Transverse colon (tissue), 3 donors: ENCODE measurements around the gene CCDC12.

ENCODE experiments used
- CTCF ChIP-seq, 5 experiments: fragments of 200-600 bp in 3 of 5; fragments of 450-650 bp in 2 of 5; sonication (generic) in 3 of 5; IDR thresholded peaks; 1 replicate in 2 of 5; 2 replicates in 3 of 5; pipeline ENCODE4 v1.5.1; 2016 to 2017; ENCODE audit warnings: antibody characterized with exemption in 5 of 5, inconsistent platforms in 3 of 5, mild to moderate bottlenecking in 2 of 5, moderate library complexity in 1 of 5
- EP300 ChIP-seq: sonication (generic); formaldehyde crosslinking; IDR thresholded peaks from one replicate; pipeline ENCODE4 v1.6.1; 2017; ENCODE audit warnings: antibody characterized with exemption, low read depth
- POLR2A ChIP-seq: fragments of 450-650 bp; IDR thresholded peaks from one replicate; pipeline ENCODE4 v1.6.1; 2016; ENCODE audit warnings: antibody characterized with exemption, mild to moderate bottlenecking, moderate library complexity

GRCh38 chr3:46918634-46919033 is 57.9 kb downstream of the CCDC12 start:
- TF ChIP-seq CTCF (IDR thresholded peaks at IDR 0.05) (no peak), EP300 (no peak), POLR2A (no peak)
